ENCODE measurements around the gene TPI1. TPM values are rescaled to one million over a fixed set of nuclear protein-coding genes. Genes with fewer than 3 reads are reported as not detected.
A peak's percentile ranks its signal among the peaks of the same experiment; 100 is the strongest.

Gene TPI1
- total and polyA plus RNA-seq, 8 donors: 394 to 521 (median 444) TPM

- intact Hi-C loops (cut with DNase I): no loop called here
Measured at GRCh38 chr12:6822426-6823135, 44.8 kb upstream of the TPI1 start.

GRCh38 chr12:6823182-6824084, 43.9 kb upstream of the TPI1 start:
- Histone ChIP-seq H3K36me3 (no peaks in the 10 kb centered on the region), H3K9me3 (no peaks in the 10 kb centered on the region), H3K27ac (no peak overlapping the region), H3K4me1 (peaks cover 9 to 35% of the 10 kb centered on the region in 2 donors), H3K27me3 (peaks cover 0 to 70% of the 10 kb centered on the region in 2 donors), H3K4me3 (no peak overlapping the region)
- ATAC-seq: no peak
- DNase-seq: no peak
- intact Hi-C loops (cut with DNase I): no loop called here
- no peak for TF ChIP-seq CTCF (IDR thresholded peaks at IDR 0.05)

More at GRCh38 chr12:6822426-6823135, 44.8 kb upstream of the TPI1 start:
- DNase-seq: no peak
- H3K4me3 ChIP-seq: peak overlapping the region in 1 of 2 donors; percentile 41
- no peak overlapping the region for H3K27ac ChIP-seq
- no peak for TF ChIP-seq CTCF (IDR thresholded peaks at IDR 0.05)
- ATAC-seq: no peak
- peaks cover 0 to 62% of the 10 kb centered on the region in 2 donors for H3K27me3 ChIP-seq
- no peaks in the 10 kb centered on the region for H3K36me3 ChIP-seq
- peaks cover 9 to 30% of the 10 kb centered on the region in 2 donors for H3K4me1 ChIP-seq
- no peaks in the 10 kb centered on the region for H3K9me3 ChIP-seq

- Histone ChIP-seq H3K4me3 (no peak overlapping the region), H3K36me3 (no peaks in the 10 kb centered on the region), H3K27ac (no peak overlapping the region), H3K27me3 (peaks cover 0 to 78% of the 10 kb centered on the region in 2 donors), H3K9me3 (no peaks in the 10 kb centered on the region), H3K4me1 (peaks cover 9 to 43% of the 10 kb centered on the region in 2 donors)
- intact Hi-C loops (cut with DNase I): no loop called here
- no peak for TF ChIP-seq CTCF (IDR thresholded peaks at IDR 0.05)
- DNase-seq (no peak), ATAC-seq (no peak)
Measured at GRCh38 chr12:6824085-6824775, 43.1 kb upstream of the TPI1 start.

GRCh38 chr12:6824901-6825381, 42.4 kb upstream of the TPI1 start:
- H3K27me3 ChIP-seq: peaks cover 0 to 85% of the 10 kb centered on the region in 2 donors
- H3K27ac ChIP-seq: no peak overlapping the region
- no peak overlapping the region for H3K4me3 ChIP-seq
- no peak for DNase-seq
- no peaks in the 10 kb centered on the region for H3K9me3 ChIP-seq
- H3K4me1 ChIP-seq: peaks cover 9 to 50% of the 10 kb centered on the region in 2 donors
- intact Hi-C loops (cut with DNase I): no loop called here
- ATAC-seq: no peak
- no peaks in the 10 kb centered on the region for H3K36me3 ChIP-seq
- TF ChIP-seq CTCF (IDR thresholded peaks at IDR 0.05): no peak

Measured in left lung (tissue), 10 donors.